Esophagus squamous epithelium (tissue), 4 donors: ENCODE measurements around the gene DES.

Experiments used
- CTCF ChIP-seq, 6 experiments: fragments of 450-650 bp in 4 of 6; fragments of 200-600 bp in 2 of 6; sonication (generic) in 2 of 6; IDR thresholded peaks; one replicate each; pipeline ENCODE4 v1.5.1; 2016 to 2019; ENCODE audit warnings: antibody characterized with exemption in 6 of 6, mild to moderate bottlenecking in 4 of 6, moderate library complexity in 4 of 6
- POLR2A ChIP-seq, 4 donors: fragments of 450-650 bp; IDR thresholded peaks; one replicate each; pipeline ENCODE4 v1.6.1; 2017; ENCODE audit warnings: antibody characterized with exemption in 4 of 4, mild to moderate bottlenecking in 4 of 4, moderate library complexity in 3 of 4

- TF ChIP-seq CTCF (IDR thresholded peaks at IDR 0.05) (no peak), POLR2A (IDR thresholded peaks at IDR 0.05) (no peak)
These were observed 52.3 kb downstream of the DES start for GRCh38 chr2:219470429-219470828.
